HepG2 (cell line): ENCODE measurements around the gene GLYAT.

Source experiments
- MYC ChIP-seq: sonication (generic); formaldehyde crosslinking; IDR thresholded peaks from 2 replicates; pipeline ENCODE4 v1.9.0; 2021; ENCODE audit warnings: missing genetic modification reagents, borderline replicate concordance
- POLR2A ChIP-seq, 2 experiments: IDR thresholded peaks; 2 replicates each; pipeline ENCODE4 v1.6.1; 2011; ENCODE audit warnings: low read depth in 2 of 2, low read length in 2 of 2, mild to moderate bottlenecking in 1 of 2, moderate library complexity in 1 of 2; ENCODE audit not compliant: insufficient read depth in 1 of 2
- RAD21 ChIP-seq: fragments of 450-650 bp; formaldehyde crosslinking; IDR thresholded peaks from 2 replicates; pipeline ENCODE4 v1.5.0; 2020; ENCODE audit warnings: mild to moderate bottlenecking
- ZNF770 ChIP-seq: sonication (generic); formaldehyde crosslinking; IDR thresholded peaks from 2 replicates; pipeline ENCODE4 v1.5.0; 2020; ENCODE audit warnings: mild to moderate bottlenecking, missing genetic modification reagents

- TF ChIP-seq ZNF770 (CRISPR knock-in tag) (no peak), POLR2A (IDR thresholded peaks at IDR 0.05; ENCODE audit: insufficient read depth in 1 of 2, low read depth in 2 of 2, low read length in 2 of 2) (no peak), RAD21 (CRISPR knock-in tag) (no peak), MYC (CRISPR knock-in tag) (no peak)
These were observed 8.1 kb upstream of the GLYAT start for GRCh38 chr11:58739725-58740430.
